CD4-positive, alpha-beta T cell treated with Interleukin-6 for 4 hours (primary cell): ENCODE data around the gene IQGAP2.
A peak's percentile ranks its signal among the peaks of the same experiment; 100 is the strongest.

Source experiments
- DNase-seq: peaks from one replicate; pipeline ENCODE4 v3.0.0-alpha.2; 2020; ENCODE audit warnings: mixed read lengths

IQGAP2 gene

GRCh38 chr5:76451031-76451701 lies 48.1 kb downstream of the IQGAP2 start:
- DNase-seq = no peak

DNA sequence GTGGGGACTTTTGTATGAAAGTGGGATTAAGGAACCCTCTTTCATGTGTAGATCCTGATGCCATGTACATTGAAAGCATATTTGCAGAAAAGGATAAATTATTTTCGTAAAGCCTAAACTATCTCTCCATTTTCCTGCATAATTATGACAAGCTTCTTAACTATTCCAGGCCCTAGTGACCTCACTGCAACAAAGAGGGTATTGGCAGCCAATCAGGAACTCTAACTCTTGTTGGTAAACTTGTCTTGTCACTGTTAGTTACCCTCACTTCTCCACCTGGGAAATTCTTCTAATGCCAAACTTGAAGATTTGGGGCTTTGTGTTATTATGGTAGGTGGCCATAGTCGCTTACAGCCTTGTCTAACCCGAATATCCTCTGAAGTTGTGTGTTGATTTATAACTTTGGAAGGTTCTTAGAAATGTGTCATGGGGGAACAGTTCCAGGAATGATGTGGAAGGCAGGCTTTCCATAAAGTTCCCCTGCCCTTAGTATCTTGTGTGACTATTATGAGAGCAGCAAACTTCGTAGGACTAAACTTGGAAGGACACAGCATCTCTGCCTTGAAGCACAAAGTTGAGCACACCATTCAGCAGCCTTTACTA lies 52.5 kb downstream of the IQGAP2 start:
- no peak for DNase-seq

- DNase-seq = no peak
Observed at GRCh38 chr5:76456258-76456657, 53.2 kb downstream of the IQGAP2 start.

DNA sequence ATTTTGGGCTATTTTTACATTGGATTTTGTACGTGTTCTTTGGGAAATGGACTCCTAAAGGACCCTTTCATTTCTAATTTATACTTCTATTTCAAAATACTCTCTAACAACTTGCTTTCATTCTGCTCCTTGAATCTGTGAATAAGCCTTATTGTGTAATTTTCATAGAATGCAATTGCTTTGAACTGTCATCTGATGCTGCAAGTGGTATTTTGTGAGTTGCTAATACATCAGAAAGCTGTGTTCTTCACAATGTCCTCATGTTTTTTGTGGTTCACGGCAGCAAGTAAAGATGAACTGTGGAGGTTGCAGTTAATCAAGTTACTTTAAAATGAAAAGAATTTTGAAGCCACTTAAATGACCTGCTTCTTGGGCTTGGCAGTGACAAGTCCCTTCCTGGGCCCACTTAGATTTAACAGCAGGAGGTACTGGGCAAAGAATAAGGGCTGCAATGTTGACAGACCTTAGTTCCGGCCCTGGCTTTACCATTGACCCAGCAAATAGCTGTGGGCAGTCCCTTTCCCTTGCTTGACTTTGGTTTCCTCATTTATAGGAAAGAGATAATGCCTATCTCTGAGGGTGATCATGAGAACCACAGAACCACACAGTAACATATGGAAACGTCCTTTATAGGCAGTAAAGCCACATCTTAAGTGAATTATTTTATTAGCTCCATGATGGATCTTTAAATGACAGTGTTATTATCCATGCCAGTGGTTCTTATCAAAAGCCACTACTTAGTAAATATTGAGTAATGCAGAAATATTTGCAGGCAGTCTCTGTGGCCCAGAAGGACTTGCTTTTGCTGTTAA lies 54.8 kb downstream of the IQGAP2 start:
- no peak for DNase-seq

- DNase-seq = no peak
Observed at GRCh38 chr5:76458486-76458830, 55.4 kb downstream of the IQGAP2 start.

DNA sequence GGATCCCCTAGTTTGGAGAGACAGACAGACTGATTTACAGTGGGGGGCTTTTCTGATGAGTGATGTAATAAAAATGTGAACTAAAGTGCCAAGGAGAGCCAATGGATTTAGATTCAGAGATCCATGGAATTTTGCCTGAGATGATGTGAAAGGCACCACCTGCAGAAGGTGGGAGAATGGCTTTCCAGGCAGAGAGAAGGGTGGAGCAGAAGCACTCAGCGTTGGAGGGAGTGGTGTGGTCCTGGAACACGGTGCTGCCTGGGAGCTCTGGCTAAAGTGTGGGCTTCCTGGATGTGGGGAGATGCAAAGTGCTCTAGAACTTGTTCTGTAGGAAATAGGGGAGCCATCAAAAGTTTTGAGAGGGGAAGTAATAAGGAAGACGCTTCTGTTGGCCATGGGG lies 57.0 kb downstream of the IQGAP2 start:
- no peak for DNase-seq

- no peak for DNase-seq
Observed at GRCh38 chr5:76462097-76462667, 59.1 kb downstream of the IQGAP2 start.

- DNase-seq = no peak
Observed at GRCh38 chr5:76467216-76467615, 64.1 kb downstream of the IQGAP2 start.

DNA sequence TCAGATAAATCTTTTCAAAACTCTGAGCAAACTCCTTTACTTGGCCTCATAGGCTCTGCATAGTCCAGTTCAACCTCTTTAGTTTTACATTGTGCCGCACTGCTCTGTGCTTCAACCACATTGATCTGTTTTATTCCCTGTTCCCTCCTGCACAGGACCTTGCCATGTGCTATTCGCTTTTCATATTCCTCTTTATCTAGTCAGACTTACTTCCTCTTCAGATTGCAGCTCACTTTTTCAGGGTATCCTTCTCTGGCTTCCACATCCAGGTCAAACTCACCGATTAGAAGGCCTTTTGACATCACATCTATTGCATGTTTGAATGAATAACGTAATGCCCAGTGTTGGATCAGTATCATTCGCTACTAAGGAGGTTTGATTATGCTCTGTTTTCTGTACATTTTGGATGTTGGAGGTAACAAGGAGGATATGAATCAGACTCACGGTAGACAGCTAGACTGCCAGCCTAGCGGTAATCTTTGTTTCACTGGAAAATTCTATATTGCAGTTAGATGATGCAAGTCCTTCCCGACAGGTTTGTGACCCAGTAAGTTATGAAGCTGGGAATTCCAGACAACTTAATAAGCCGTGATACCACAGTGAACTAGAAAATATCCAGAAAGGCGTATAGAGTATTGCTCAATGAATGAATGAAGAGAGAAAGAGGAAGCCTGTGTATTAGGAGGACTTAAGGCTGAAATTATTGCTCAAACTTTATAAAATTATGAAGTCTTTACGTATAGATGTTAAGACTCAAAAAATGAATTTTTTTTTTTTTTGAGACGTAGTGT lies 65.7 kb downstream of the IQGAP2 start:
- no peak for DNase-seq

DNA sequence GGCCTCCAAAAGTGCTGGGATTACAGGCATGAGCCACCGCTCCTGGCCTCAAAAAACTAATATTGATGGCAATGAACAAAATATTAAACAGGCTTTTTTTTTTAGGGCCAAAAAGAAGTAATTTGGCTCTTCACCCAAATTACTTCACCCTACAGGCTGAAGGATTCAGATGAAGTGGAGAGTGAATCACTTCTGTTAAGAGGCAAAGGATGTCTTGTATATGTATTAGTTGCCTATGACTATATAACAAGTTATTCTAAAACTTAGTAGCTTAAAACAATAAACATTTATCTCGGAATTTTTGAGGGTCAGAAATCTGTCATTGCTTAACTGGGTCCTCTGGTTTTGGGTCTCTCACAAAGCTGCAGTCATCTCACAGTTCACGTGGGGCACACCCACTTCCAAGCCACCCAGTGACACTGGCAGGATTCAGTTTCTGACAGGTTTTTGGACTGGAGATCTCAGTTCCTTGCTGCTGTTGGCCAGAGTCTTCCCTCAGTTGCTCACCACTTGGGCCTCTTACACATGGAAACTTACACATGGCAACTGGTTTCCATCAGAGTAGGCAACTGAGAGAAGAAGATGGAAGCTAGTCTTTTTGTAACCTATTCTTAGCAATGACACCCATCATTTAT lies 66.7 kb downstream of the IQGAP2 start:
- DNase-seq = no peak

- DNase-seq = no peak
Observed at GRCh38 chr5:76470976-76471375, 67.9 kb downstream of the IQGAP2 start.

DNA sequence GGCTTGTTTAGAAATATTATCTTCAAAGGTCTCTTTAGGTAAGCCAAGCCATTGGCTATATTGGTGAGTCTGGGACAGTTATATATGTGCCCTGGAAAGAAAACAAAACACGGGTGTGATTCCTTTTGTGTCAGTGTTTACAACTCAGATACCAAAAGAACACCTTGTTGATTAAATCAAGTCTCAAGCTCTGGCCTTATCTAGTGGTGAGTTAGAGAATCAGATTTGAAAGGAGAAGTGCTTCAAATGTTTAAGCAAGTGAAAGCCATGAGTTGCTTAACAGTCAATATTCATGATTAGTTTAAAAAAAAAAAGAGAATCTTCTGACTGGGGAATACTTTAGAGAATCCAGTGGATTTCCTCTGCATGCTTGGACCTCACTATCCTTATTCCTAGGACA lies 68.3 kb downstream of the IQGAP2 start:
- DNase-seq = no peak

GRCh38 chr5:76471987-76472334 lies 68.9 kb downstream of the IQGAP2 start:
- no peak for DNase-seq

DNA sequence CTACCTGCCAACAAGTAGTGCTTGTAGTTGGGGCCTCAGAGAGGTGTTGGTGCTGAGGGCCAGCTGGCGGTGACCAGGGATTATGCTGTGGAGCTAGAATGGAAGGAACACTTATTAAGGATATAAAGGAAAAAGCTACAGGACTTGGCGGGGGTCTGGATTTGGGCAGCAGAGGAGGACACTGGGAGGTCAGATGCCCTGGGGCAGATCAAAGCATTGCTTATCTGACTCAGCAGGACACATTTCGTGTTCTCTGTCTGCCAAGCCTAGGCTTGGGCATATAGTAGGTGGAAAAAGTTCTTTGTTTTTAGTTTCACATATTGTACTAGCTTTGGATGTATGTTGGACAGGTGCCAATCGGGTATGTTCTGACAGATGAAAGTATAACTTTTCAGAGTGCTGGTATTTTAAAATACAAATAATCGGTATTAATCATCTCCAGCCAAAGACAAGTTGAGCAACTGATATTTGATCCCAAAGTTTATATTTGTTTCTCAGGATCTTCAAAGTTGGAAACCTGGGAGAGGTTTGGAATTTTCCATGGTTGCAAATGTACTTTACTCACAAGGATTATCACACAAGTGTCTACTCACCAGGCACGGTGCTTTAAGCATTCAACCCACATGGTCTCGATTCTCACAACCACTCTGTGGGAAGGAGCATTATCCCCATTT lies 69.4 kb downstream of the IQGAP2 start:
- DNase-seq = peak; percentile 26

DNA sequence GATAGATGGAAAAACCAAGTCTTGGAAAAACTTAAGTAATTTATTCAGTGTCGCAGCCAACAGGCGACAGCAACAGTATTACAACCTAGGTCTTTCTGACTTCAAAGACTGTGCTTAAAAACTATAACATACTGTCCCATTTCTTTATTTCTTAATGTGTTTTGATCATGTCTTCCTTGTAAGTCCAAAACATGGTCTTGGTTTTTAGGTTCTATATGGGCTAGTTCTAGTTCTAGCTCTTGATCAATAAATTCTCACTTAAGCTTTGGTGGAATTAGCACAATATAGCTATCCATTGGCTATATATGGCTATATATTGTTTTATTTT lies 69.9 kb downstream of the IQGAP2 start:
- no peak for DNase-seq

- DNase-seq = peak; percentile 82
Observed at GRCh38 chr5:76473661-76474060, 70.6 kb downstream of the IQGAP2 start.

DNA sequence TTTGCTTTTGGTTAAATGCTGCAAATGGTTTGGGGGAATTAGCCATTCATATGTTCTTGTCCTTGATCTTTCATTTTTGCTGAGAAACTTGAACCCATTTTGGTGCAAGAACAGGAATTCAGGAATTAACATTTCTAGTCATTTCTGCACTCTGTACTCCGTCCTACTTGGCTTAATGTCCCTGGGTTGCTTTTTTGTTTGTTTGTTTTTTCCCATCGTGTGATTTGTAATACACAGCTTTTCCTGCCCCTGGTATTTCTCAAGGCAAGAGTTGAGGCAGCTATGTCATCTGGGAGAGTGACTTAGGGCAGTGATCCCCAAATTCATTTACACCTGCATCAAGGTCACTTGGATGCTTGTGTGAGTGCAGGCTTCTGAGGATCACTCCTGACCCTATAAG lies 71.3 kb downstream of the IQGAP2 start:
- no peak for DNase-seq

- DNase-seq = no peak
Observed at GRCh38 chr5:76475385-76475784, 72.3 kb downstream of the IQGAP2 start.

GRCh38 chr5:76475936-76476335 lies 72.9 kb downstream of the IQGAP2 start:
- DNase-seq = no peak

GRCh38 chr5:76476474-76477038 lies 73.5 kb downstream of the IQGAP2 start:
- no peak for DNase-seq

DNA sequence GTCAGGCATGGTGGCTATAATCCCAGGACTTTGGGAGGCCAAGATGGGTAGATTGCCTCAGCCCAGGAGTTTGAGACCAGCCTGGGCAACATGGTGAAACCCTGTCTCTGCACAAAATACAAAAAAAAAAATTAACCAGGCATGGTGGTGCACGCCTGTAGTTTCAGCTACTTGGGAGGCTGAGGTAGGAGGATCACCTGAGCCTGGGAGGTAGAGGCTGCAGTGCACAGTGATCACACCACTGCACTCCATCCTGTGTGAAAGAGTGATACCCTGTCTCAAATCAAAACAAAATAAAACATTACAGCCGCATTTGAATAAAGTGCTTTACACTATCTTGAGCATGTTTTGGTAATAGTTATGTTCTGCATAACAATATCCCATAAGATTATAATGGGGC lies 74.0 kb downstream of the IQGAP2 start:
- no peak for DNase-seq

DNA sequence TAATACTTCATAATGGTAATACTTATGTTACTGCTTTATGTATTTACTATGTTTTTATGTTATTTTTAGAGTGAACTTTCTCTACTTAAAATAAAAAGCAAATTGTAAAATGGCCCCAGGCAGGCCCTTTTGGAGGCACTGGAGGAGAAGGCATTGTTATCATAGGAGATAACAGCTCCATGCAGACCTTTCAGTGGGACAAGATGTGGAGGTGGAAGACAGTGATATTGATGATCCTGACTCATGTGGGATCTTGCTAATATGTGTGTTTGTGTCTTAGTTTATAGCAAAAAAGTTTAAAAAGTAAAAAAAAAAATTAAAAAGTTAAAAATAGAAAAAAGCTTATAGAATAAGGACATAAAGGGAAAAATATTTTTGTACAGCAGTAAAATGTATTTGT lies 74.5 kb downstream of the IQGAP2 start:
- DNase-seq = no peak
